Tibial nerve (tissue), 4 donors: Measurements from ENCODE around the gene ARMH2. TPM values are rescaled to one million over a fixed set of nuclear protein-coding genes. Genes with fewer than 3 reads are reported as not detected.
"Not testable (repeated sequence)": the region's sequence is repeated elsewhere in the genome, so short reads cannot be mapped to it uniquely, and the experiment has no call there.

Experiments
- DNase-seq, 2 donors: peaks; one replicate each; pipeline ENCODE4 v3.0.0-alpha.2; 2019; ENCODE audit warnings: low spot score in 2 of 2
- H3K27ac ChIP-seq, 4 donors: fragments of 200-600 bp; sonication (generic) in 3 of 4; one replicate each; pipeline ENCODE4 v1.5.1; 2017 to 2019; ENCODE audit warnings: mild to moderate bottlenecking in 1 of 4
- H3K27me3 ChIP-seq, 2 donors: fragments of 200-600 bp; sonication (generic) in 1 of 2; one replicate each; pipeline versions ENCODE4 v1.5.1 to v1.6.0; 2017 to 2019
- H3K36me3 ChIP-seq, 3 donors: fragments of 200-600 bp; sonication (generic); one replicate each; pipeline ENCODE4 v1.5.1; 2018 to 2019
- H3K4me1 ChIP-seq, 4 donors: fragments of 200-600 bp; sonication (generic) in 3 of 4; one replicate each; pipeline ENCODE4 v1.5.1; 2017 to 2019
- H3K4me3 ChIP-seq, 4 donors: fragments of 200-600 bp; sonication (generic) in 3 of 4; one replicate each; pipeline ENCODE4 v1.5.1; 2017 to 2019; ENCODE audit warnings: mild to moderate bottlenecking in 1 of 4, moderate library complexity in 1 of 4
- H3K9me3 ChIP-seq, 4 donors: fragments of 200-600 bp; sonication (generic) in 3 of 4; one replicate each; pipeline ENCODE4 v1.5.1; 2017 to 2019
- EP300 ChIP-seq, 2 donors: sonication (generic); formaldehyde crosslinking; IDR thresholded peaks; one replicate each; pipeline ENCODE4 v1.6.1; 2017; ENCODE audit warnings: antibody characterized with exemption in 2 of 2, mild to moderate bottlenecking in 1 of 2
- POLR2A ChIP-seq, 2 donors: fragments of 450-650 bp; IDR thresholded peaks; one replicate each; pipeline ENCODE4 v1.6.1; 2017; ENCODE audit warnings: antibody characterized with exemption in 2 of 2, mild to moderate bottlenecking in 2 of 2, moderate library complexity in 2 of 2
- WGBS, 2 donors: methylation state at CpG; one replicate each; pipeline ENCODE4 v1.1.5; 2018; 5-methylcytosine and 5-hydroxymethylcytosine counted together
- total RNA-seq, 4 donors: library from RNA; depleted of rRNA; stranded (reverse); fragments of >200 nt; gene quantifications; one replicate each; pipeline ENCODE4 v1.1.0, GENCODE V29; 2016
- TF ChIP-seq, protein P1 (sequence below), 5 experiments: fragments of 200-600 bp in 3 of 5; fragments of 450-650 bp in 2 of 5; sonication (generic) in 3 of 5; IDR thresholded peaks; one replicate each; pipeline ENCODE4 v1.5.1; 2016 to 2019; ENCODE audit warnings: antibody characterized with exemption in 5 of 5, mild to moderate bottlenecking in 3 of 5, moderate library complexity in 2 of 5

ARMH2 gene
- total RNA-seq, 4 donors from 2014 or later, result not detected

DNA sequence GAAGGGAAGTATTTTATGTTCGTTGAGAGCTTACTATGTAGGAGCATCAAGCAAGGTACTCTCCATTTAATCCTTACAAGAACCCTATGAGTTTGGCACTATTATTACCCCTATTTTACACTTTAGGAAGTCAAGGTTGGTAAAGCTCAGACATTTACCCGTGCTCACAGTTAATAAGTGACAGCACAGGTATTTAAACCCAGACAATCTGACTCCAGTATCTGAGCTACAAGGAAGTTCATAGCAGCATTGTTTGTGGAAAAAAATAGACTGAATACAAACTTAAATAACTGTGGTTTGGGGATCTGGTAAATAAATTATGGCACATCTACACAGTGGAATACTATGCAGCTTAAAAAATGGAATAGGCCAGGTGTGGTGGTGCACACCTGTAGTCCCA, 45.2 kb downstream of the ARMH2 start:
- no peak for DNase-seq
- Histone ChIP-seq H3K27ac (no peak overlapping the region), H3K36me3 (no peaks in the 10 kb centered on the region), H3K4me3 (no peak overlapping the region), H3K27me3 (no peaks in the 10 kb centered on the region), H3K9me3 (no peaks in the 10 kb centered on the region), H3K4me1 (no peaks in the 10 kb centered on the region)
- TF ChIP-seq POLR2A (IDR thresholded peaks at IDR 0.05) (no peak), EP300 (IDR thresholded peaks at IDR 0.05) (no peak)
- TF ChIP-seq, protein P1, sequence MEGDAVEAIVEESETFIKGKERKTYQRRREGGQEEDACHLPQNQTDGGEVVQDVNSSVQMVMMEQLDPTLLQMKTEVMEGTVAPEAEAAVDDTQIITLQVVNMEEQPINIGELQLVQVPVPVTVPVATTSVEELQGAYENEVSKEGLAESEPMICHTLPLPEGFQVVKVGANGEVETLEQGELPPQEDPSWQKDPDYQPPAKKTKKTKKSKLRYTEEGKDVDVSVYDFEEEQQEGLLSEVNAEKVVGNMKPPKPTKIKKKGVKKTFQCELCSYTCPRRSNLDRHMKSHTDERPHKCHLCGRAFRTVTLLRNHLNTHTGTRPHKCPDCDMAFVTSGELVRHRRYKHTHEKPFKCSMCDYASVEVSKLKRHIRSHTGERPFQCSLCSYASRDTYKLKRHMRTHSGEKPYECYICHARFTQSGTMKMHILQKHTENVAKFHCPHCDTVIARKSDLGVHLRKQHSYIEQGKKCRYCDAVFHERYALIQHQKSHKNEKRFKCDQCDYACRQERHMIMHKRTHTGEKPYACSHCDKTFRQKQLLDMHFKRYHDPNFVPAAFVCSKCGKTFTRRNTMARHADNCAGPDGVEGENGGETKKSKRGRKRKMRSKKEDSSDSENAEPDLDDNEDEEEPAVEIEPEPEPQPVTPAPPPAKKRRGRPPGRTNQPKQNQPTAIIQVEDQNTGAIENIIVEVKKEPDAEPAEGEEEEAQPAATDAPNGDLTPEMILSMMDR (IDR thresholded peaks at IDR 0.05), result no peak
- 83 to 85% methylated on average over 2 of the region's 2 CpGs for WGBS, 2 donors

GRCh38 chr6:24752917-24753492, 45.7 kb downstream of the ARMH2 start:
- TF ChIP-seq EP300 (IDR thresholded peaks at IDR 0.05), result no peak
- Histone ChIP-seq H3K9me3 (no peaks in the 10 kb centered on the region), H3K4me3 (no peak overlapping the region), H3K27me3 (no peaks in the 10 kb centered on the region), H3K27ac (no peak overlapping the region), H3K36me3 (no peaks in the 10 kb centered on the region), H3K4me1 (no peaks in the 10 kb centered on the region)
- DNase-seq, result no peak
- 81 to 92% methylated on average over 1 of the region's 1 CpG for WGBS, 2 donors

DNA sequence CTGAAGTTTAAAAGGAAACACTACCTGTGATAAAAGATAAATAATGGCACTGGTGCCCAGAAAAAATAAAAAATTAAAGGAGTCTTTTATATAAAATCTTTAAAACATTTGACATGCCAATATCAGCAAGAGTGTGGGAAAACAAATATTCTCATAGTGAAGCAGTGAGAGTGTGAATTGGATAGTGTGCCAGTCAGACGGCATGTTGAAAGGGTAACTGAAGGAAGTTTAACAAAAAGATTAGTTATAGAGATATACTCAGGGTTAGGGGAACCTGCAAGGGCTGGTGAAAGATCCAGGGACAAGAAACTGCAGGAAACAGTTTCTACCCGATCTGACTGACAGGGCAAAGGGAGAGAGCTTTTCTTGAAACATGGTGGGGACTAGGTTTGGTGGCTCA, 46.2 kb downstream of the ARMH2 start:
- Histone ChIP-seq H3K36me3 (no peaks in the 10 kb centered on the region), H3K4me3 (no peak overlapping the region), H3K4me1 (no peaks in the 10 kb centered on the region), H3K27me3 (no peaks in the 10 kb centered on the region), H3K9me3 (no peaks in the 10 kb centered on the region), H3K27ac (no peak overlapping the region)
- TF ChIP-seq EP300 (IDR thresholded peaks at IDR 0.05) (no peak), POLR2A (IDR thresholded peaks at IDR 0.05) (no peak)
- TF ChIP-seq, protein P1 (IDR thresholded peaks at IDR 0.05), result no peak
- WGBS, 2 donors, result 63 to 64% methylated on average over 2 of the region's 2 CpGs
- no peak for DNase-seq

DNA sequence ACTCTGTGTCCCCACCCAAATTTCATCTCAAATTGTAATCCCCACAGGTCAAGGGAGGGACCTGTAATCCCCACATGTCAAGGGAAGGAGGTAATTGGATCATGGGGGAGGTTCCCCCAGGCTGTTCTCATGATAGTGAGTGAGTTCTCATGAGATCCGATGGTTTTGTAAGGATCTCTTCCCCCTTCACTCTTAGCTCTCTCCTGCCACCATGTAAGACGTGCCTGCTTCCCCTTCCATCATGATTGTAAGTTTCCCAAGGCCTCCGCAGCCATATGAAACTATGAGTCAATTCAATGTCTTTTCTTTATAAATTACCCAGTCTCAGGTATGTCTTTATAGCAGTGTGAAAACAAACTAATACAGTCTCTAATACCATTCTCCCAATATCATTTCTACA, 47.8 kb downstream of the ARMH2 start:
- not testable (repeated sequence) for H3K9me3 ChIP-seq, DNase-seq, H3K4me3 ChIP-seq, H3K27me3 ChIP-seq, H3K36me3 ChIP-seq, H3K27ac ChIP-seq, H3K4me1 ChIP-seq
- whole genome bisulfite sequencing, 2 donors, result 78 to 82% methylated on average over 3 of the region's 3 CpGs

DNA sequence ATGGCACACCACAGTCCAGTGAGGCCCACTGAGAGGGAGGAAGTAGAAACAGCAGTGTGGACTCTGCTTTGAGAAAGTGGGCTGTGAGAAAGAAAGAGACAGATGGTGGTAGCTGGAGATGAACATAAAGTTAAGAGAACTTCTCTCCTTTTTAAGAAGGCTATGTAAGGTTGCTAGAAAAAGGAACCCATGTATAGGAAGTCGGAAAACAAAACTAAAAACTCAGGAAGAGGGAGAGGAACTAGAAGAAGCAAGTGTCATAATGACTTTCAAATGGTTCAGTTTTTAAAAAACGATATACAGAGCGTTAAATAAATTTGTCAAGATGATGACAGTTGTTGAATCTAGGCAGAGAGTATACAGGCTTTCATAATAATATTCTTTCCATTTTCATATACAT, 49.4 kb downstream of the ARMH2 start:
- TF ChIP-seq POLR2A (IDR thresholded peaks at IDR 0.05) (no peak), EP300 (IDR thresholded peaks at IDR 0.05) (no peak)
- TF ChIP-seq, protein P1 (IDR thresholded peaks at IDR 0.05), result no peak
- no peak for DNase-seq
- Histone ChIP-seq H3K27ac (peak overlapping the region in 1 of 4 donors; percentile 57), H3K27me3 (no peaks in the 10 kb centered on the region), H3K4me1 (no peaks in the 10 kb centered on the region), H3K9me3 (no peaks in the 10 kb centered on the region), H3K4me3 (no peak overlapping the region), H3K36me3 (no peaks in the 10 kb centered on the region)
- WGBS, 2 donors, result 75 to 80% methylated on average over 3 of the region's 3 CpGs

Other genes with a start within 250 kb of the ARMH2 start
- under 1 TPM in 3 of 4 donors, not detected in 1; under 0.01 to 0.98 (median under 0.01) TPM for gene KIAA0319, start 152.7 kb downstream of the ARMH2 start, total RNA-seq
- gene TDP2, start 132.0 kb downstream of the ARMH2 start, total RNA-seq, result 10 to 100 TPM; 24.9 to 32.0 (median 31.3) TPM
- gene ACOT13, start 131.8 kb downstream of the ARMH2 start, total RNA-seq, result 10 to 100 TPM in 1 of 4 donors, 1 to 10 TPM in 3; 3.3 to 10.2 (median 7.5) TPM
- 100 to 1,000 TPM in 1 of 4 donors, 10 to 100 TPM in 3; 55.9 to 122 (median 77.9) TPM for gene C6orf62, start 79.8 kb downstream of the ARMH2 start, total RNA-seq
- 10 to 100 TPM in 3 of 4 donors, 1 to 10 TPM in 1; 5.5 to 20.7 (median 13.9) TPM for gene GMNN, start 24.0 kb downstream of the ARMH2 start, total RNA-seq
- gene RIPOR2, start 137.0 kb upstream of the ARMH2 start, total RNA-seq, result 10 to 100 TPM in 3 of 4 donors, 1 to 10 TPM in 1; 8.8 to 27.0 (median 19.0) TPM